GM19193 (cell line): Measurements from ENCODE around the gene TPD52L2.

Source experiments
- POLR2A ChIP-seq: IDR thresholded peaks from 4 replicates; pipeline ENCODE4 v1.6.1; 2011; ENCODE audit not compliant: insufficient read depth, insufficient read length; ENCODE audit errors: extremely low read depth

Gene TPD52L2

GRCh38 chr20:63846128-63846771 is 18.8 kb upstream of the TPD52L2 start:
- TF ChIP-seq POLR2A = no peak

GRCh38 chr20:63846888-63847236 is 18.2 kb upstream of the TPD52L2 start:
- no peak for TF ChIP-seq POLR2A

GRCh38 chr20:63847237-63848002 is 17.6 kb upstream of the TPD52L2 start:
- TF ChIP-seq POLR2A = no peak

GRCh38 chr20:63848003-63848911 is 16.8 kb upstream of the TPD52L2 start:
- no peak for TF ChIP-seq POLR2A

GRCh38 chr20:63850689-63851547 is 14.2 kb upstream of the TPD52L2 start:
- no peak for TF ChIP-seq POLR2A

GRCh38 chr20:63854069-63854765 is 10.9 kb upstream of the TPD52L2 start:
- no peak for TF ChIP-seq POLR2A

GRCh38 chr20:63854766-63855362 is 10.2 kb upstream of the TPD52L2 start:
- TF ChIP-seq POLR2A = no peak

GRCh38 chr20:63855363-63856097 is 9.5 kb upstream of the TPD52L2 start:
- TF ChIP-seq POLR2A = no peak

- TF ChIP-seq POLR2A = no peak
Measured at GRCh38 chr20:63856098-63856511, 9.0 kb upstream of the TPD52L2 start.

GRCh38 chr20:63857764-63858392 is 7.2 kb upstream of the TPD52L2 start:
- no peak for TF ChIP-seq POLR2A

GRCh38 chr20:63858393-63859165 is 6.5 kb upstream of the TPD52L2 start:
- TF ChIP-seq POLR2A = no peak
